Astrocyte of the cerebellum (primary cell): Measurements from ENCODE around the gene TTLL1.

Experiments
- DNase-seq: peaks from one replicate; pipeline ENCODE4 v3.0.0-alpha.2; 2011; ENCODE audit warnings: low read depth
- H3K4me3 ChIP-seq: 2 replicates; pipeline ENCODE4 v1.5.1; 2011; ENCODE audit warnings: mild to moderate bottlenecking, low read depth, low read length, moderate library complexity
- CTCF ChIP-seq: IDR thresholded peaks from 2 replicates; pipeline ENCODE4 v1.5.1; 2012; ENCODE audit warnings: low read length, low read depth, moderate library complexity, mild to moderate bottlenecking; ENCODE audit errors: missing control alignments
- in situ Hi-C: cut with HindIII; loops from 2 replicates; pipeline ENCODE4 v1.10.0; 2017; ENCODE audit warnings: low sequenced_read_pairs

TTLL1 gene

GRCh38 chr22:43131773-43132501 is 42.7 kb upstream of the TTLL1 start:
- DNase-seq = no peak
- TF ChIP-seq CTCF = no peak
- H3K4me3 ChIP-seq = no peak overlapping the region
- in situ Hi-C loops = no loop called here

GRCh38 chr22:43129426-43130425 is 40.5 kb upstream of the TTLL1 start:
- TF ChIP-seq CTCF = no peak
- in situ Hi-C loops = no loop called here
- H3K4me3 ChIP-seq = no peak overlapping the region
- no peak for DNase-seq

GRCh38 chr22:43128928-43129424 is 39.8 kb upstream of the TTLL1 start:
- DNase-seq = no peak
- no peak overlapping the region for H3K4me3 ChIP-seq
- in situ Hi-C loops = no loop called here
- TF ChIP-seq CTCF = no peak

- TF ChIP-seq CTCF = no peak
- in situ Hi-C loops = no loop called here
- DNase-seq = no peak
- no peak overlapping the region for H3K4me3 ChIP-seq
These were observed 38.9 kb upstream of the TTLL1 start for GRCh38 chr22:43128116-43128515.

GRCh38 chr22:43127166-43127908 is 38.1 kb upstream of the TTLL1 start:
- DNase-seq = no peak
- in situ Hi-C loops = no loop called here
- H3K4me3 ChIP-seq = no peak overlapping the region
- TF ChIP-seq CTCF = no peak
